PC-9 (cell line): Measurements from ENCODE around the gene PDE11A.

Experiments
- EZH2 ChIP-seq: fragments of 200-600 bp; sonication (generic); IDR thresholded peaks from 2 replicates; pipeline ENCODE4 v1.8.0; 2017; ENCODE audit warnings: antibody characterized with exemption, low read depth
- TF ChIP-seq, protein P1 (sequence below): fragments of 200-600 bp; sonication (generic); conservative IDR thresholded peaks from 2 replicates; pipeline ENCODE4 v1.6.1; 2017; ENCODE audit warnings: mixed run types, antibody characterized with exemption, mild to moderate bottlenecking, moderate library complexity

DNA sequence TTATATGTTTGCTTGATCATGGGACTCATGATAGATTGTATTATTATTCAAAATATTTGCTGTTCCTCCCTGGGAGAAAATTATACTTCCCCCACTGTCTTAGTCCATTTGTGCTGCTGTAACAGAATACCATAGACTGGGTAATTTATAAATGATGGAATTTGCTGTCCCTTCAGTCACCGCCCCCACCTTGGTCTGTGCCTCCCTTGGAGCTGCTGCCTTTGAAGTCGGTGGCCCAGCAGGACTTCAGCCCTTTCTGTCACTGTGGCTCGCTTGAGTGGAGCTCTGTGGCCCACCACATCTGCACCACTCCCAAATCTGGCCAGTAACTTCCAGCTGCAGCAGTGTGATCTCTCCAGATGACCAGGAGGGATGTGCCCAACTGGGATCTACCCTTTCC is 479.2 kb downstream of the PDE11A start:
- TF ChIP-seq EZH2 = no peak
- TF ChIP-seq, protein P1, sequence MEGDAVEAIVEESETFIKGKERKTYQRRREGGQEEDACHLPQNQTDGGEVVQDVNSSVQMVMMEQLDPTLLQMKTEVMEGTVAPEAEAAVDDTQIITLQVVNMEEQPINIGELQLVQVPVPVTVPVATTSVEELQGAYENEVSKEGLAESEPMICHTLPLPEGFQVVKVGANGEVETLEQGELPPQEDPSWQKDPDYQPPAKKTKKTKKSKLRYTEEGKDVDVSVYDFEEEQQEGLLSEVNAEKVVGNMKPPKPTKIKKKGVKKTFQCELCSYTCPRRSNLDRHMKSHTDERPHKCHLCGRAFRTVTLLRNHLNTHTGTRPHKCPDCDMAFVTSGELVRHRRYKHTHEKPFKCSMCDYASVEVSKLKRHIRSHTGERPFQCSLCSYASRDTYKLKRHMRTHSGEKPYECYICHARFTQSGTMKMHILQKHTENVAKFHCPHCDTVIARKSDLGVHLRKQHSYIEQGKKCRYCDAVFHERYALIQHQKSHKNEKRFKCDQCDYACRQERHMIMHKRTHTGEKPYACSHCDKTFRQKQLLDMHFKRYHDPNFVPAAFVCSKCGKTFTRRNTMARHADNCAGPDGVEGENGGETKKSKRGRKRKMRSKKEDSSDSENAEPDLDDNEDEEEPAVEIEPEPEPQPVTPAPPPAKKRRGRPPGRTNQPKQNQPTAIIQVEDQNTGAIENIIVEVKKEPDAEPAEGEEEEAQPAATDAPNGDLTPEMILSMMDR = no peak
